Measurements from ENCODE around the gene ATG2B.

Gene ATG2B

GRCh38 chr14:96362965-96363750 is at the start of gene ATG2B, which contains the start of gene GSKIP:
Gene ATG2B (minus strand): TSS chr14:96363341. CDS start chr14:96362976, 365 bp downstream.
Gene GSKIP (plus strand): TSS chr14:96363526. CDS start chr14:96382248, 18,722 bp downstream.
- H3K4me3 ChIP-seq (ENCODE audit: low read length), result peak within 1 kb of the TSS; percentile 94
- DNase-seq (ENCODE audit: low read depth), result peak; percentile 85
- no peak for TF ChIP-seq CTCF (conservative IDR thresholded peaks at IDR 0.05; ENCODE audit: low read length)

- no peak for TF ChIP-seq CTCF (conservative IDR thresholded peaks at IDR 0.05; ENCODE audit: low read length)
- no peak for DNase-seq (ENCODE audit: low read depth)
- H3K4me3 ChIP-seq (ENCODE audit: low read length), result no peak overlapping the region
Measured at GRCh38 chr14:96410119-96410518, 47.0 kb upstream of the ATG2B start.

GRCh38 chr14:96409701-96410100 is 46.6 kb upstream of the ATG2B start:
- DNase-seq (ENCODE audit: low read depth), result no peak
- no peak for TF ChIP-seq CTCF (conservative IDR thresholded peaks at IDR 0.05; ENCODE audit: low read length)
- no peak overlapping the region for H3K4me3 ChIP-seq (ENCODE audit: low read length)

- no peak for TF ChIP-seq CTCF (conservative IDR thresholded peaks at IDR 0.05; ENCODE audit: low read length)
- DNase-seq (ENCODE audit: low read depth), result no peak
- no peak overlapping the region for H3K4me3 ChIP-seq (ENCODE audit: low read length)
Measured at GRCh38 chr14:96408608-96409007, 45.5 kb upstream of the ATG2B start.

- DNase-seq (ENCODE audit: low read depth), result no peak
- TF ChIP-seq CTCF (conservative IDR thresholded peaks at IDR 0.05; ENCODE audit: low read length), result no peak
- H3K4me3 ChIP-seq (ENCODE audit: low read length), result no peak overlapping the region
Measured at GRCh38 chr14:96407935-96408570, 44.9 kb upstream of the ATG2B start.

- no peak for TF ChIP-seq CTCF (conservative IDR thresholded peaks at IDR 0.05; ENCODE audit: low read length)
- H3K4me3 ChIP-seq (ENCODE audit: low read length), result no peak overlapping the region
- no peak for DNase-seq (ENCODE audit: low read depth)
Measured at GRCh38 chr14:96405677-96406076, 42.5 kb upstream of the ATG2B start.

GRCh38 chr14:96403409-96403808 is 40.3 kb upstream of the ATG2B start:
- TF ChIP-seq CTCF (conservative IDR thresholded peaks at IDR 0.05; ENCODE audit: low read length), result no peak
- H3K4me3 ChIP-seq (ENCODE audit: low read length), result no peak overlapping the region
- DNase-seq (ENCODE audit: low read depth), result no peak

All from AG10803 (cell line).